VCaP (cell line): ENCODE results near the gene HS3ST6.

Experiments
- H3K27ac ChIP-seq: fragments of 450-650 bp; 2 replicates; pipeline ENCODE4 v1.5.1; 2017
- TF ChIP-seq, protein P1 (sequence below): fragments of 450-650 bp; conservative IDR thresholded peaks from 2 replicates; pipeline ENCODE4 v1.5.1; 2017; ENCODE audit warnings: mild to moderate bottlenecking, moderate library complexity

The HS3ST6 gene

DNA sequence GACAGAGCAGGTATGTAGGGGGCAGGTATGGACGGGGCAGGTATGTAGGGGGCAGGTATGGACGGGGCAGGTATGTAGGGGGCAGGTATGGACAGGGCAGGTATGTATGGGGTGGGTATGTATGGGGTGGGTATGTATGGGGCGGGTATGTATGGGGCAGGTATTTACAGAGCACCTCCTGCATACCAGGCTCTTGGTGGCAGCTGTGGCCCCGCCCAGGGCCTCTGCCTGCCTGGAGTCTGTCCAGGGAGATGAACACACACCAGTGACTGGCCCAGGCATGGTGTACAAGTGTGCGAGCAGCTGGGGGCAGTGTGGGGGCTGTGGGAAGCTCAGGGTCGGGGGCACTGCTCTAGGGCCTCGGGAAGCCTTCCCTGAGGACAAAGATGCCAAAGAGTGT lies 31.8 kb upstream of the HS3ST6 start:
- H3K27ac ChIP-seq = no peak overlapping the region

DNA sequence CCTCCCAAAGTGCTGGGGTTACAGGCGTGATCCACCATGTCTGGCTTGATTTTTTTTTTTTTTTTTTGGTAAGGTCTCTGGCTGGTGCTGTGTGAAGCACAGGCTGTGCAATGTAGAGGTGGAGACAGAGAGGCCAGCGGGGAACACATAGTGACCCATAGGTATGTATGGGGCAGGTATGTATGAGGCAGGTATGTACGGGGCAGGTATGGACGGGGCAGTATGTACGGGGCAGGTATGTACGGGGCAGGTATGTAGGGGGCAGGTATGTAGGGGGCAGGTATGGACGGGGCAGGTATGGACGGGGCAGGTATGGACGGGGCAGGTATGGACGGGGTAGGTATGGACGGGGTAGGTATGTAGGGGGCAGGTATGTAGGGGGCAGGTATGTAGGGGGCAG lies 31.3 kb upstream of the HS3ST6 start:
- H3K27ac ChIP-seq = no peak overlapping the region
- TF ChIP-seq, protein P1, sequence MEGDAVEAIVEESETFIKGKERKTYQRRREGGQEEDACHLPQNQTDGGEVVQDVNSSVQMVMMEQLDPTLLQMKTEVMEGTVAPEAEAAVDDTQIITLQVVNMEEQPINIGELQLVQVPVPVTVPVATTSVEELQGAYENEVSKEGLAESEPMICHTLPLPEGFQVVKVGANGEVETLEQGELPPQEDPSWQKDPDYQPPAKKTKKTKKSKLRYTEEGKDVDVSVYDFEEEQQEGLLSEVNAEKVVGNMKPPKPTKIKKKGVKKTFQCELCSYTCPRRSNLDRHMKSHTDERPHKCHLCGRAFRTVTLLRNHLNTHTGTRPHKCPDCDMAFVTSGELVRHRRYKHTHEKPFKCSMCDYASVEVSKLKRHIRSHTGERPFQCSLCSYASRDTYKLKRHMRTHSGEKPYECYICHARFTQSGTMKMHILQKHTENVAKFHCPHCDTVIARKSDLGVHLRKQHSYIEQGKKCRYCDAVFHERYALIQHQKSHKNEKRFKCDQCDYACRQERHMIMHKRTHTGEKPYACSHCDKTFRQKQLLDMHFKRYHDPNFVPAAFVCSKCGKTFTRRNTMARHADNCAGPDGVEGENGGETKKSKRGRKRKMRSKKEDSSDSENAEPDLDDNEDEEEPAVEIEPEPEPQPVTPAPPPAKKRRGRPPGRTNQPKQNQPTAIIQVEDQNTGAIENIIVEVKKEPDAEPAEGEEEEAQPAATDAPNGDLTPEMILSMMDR = no peak

More for the DNA sequence above, 31.8 kb upstream of the HS3ST6 start:
- TF ChIP-seq, protein P1 = no peak

DNA sequence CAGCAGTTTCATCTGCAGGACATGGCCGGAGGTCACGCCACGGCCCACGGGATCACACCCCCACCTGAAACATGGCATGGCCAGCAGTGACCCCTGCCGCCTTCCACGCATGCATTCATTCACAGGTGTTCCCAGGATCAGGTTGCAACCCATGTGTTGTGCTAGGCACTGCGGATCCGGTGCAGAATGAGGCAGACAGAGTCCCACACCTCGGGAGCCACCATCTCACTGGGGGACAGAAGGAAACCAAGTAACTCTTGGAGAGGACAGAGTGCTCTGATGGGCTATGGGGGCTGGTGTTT lies 29.1 kb upstream of the HS3ST6 start:
- TF ChIP-seq, protein P1 = no peak
- H3K27ac ChIP-seq = no peak overlapping the region

DNA sequence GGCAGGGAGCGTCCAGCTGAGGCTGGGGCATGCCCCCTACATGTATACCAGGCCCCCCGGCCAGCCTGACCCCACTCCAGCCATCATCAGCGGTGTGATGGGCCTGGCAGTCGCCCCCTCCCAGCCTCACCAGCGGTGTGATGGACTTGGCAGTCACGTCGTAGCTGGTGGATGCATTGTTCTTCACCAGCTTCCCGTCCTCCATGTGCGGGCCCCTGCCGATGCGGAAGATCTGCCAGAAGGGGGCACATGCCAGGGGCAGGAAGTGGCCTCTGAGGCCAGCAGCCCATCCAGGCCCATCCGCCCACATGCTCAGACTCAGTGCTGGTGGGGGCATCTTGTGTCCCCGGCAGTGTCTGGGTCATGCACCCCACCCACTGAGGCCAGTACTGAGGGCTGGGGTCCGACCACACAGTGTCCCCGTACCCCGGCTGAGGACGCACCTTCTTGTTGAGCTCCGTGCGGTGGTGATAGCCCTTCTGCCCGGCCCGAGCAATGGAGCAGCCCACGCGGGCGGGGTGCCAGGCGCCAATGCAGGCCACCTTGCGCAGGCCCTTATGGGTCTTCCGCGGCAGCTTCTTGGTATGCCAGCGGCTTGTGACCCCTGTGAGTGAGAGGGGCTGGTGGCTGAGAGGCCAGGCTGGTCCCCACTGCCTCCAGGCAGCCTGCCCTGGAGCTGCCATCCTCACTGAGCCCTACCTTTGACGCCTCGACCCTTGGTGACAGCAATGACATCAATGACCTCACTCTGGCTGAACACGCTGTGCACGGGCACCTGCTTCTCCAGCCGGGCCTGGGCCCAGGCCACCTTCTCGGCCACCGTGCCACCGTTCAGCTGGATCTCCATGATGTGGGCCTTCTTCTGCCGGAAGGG lies 28.5 kb upstream of the HS3ST6 start:
- no peak overlapping the region for H3K27ac ChIP-seq
- TF ChIP-seq, protein P1 = no peak

DNA sequence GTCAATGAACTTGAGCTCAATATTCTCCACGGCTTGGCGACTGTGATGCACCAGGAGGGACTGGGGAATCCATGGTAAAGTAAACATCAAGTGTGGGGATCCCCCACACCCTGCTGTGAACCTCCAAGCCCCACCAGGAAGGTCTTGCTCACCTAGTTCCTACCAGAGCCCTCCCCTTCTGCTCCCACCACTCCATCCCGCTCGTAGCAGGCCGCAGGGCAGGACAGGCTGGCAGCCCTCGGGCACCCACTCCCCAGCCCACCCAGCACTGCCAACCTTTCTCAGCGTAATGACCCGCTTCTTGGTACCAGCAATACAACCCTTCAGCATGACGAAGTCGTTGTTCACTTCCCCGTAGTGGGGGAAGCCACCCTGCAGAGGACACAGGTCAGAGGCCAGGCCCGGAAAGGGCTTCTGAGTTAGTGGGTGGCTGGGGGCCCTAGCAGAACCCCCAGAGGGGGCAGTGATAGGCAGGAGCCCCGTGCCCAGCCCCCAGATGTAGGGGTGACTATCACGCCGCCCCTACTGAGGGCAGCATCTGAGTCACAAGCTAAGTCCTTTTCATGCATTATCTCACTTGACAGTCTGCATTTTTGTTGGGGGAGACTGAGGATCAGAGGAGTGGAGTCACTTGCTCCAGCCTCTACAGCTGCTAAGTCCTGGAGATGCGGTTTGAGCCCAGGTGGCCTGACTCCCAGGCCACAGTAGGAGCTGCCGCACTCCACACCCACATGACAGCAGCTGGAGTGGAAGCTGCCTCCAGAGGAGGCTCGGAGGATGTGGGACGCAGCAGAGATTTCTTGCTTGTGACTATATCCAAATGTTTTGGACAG lies 27.6 kb upstream of the HS3ST6 start:
- TF ChIP-seq, protein P1 = no peak
- H3K27ac ChIP-seq = no peak overlapping the region

DNA sequence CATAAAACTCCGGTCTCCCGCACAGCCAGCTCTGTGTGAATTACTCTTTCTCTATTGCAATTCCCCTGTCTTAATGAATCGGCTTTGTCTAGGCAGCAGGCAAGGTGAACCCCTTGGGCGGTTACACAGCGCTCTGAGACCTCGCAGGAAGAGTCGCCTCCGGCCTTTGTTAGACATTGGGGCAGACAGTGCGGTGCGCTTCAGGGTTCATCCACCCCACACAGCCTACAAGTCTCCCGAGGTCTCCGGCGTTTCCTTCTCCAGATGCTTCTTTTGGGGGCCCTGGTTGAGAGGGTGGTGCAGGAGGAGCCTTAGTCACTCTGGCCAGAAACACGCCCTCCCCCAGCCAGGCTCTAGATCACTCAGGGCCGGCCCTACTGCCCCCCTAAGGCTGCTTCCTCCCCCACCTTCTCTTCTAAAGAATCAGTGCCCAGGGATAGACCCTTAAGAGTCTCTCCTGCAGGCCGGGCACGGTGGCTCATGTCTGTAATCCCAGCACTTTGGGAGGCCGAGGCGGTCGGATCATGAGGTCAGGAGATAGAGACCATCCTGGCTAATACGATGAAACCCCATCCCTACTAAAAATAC lies 26.5 kb upstream of the HS3ST6 start:
- no peak overlapping the region for H3K27ac ChIP-seq
- TF ChIP-seq, protein P1 = no peak
